K562 (cell line): Measurements from ENCODE around the gene TNRC6B. TPM values are rescaled to one million over a fixed set of nuclear protein-coding genes. Genes with fewer than 3 reads are reported as not detected.

Experiments
- ARID2 ChIP-seq: fragments of 450-650 bp; IDR thresholded peaks from 2 replicates; pipeline ENCODE4 v1.6.1; 2017; ENCODE audit warnings: antibody characterized with exemption, mild to moderate bottlenecking
- ATF1 ChIP-seq, 2 experiments: fragments of 450-650 bp in 1 of 2; IDR thresholded peaks; 2 replicates each; pipeline ENCODE4 v1.6.1; 2016; ENCODE audit warnings: missing compliant biosample characterization in 1 of 2, missing genetic modification characterization in 1 of 2
- CBFA2T2 ChIP-seq: fragments of 450-650 bp; conservative IDR thresholded peaks from 2 replicates; pipeline ENCODE4 v1.6.1; 2017; ENCODE audit warnings: mild to moderate bottlenecking
- DPF2 ChIP-seq: fragments of 450-650 bp; IDR thresholded peaks from 2 replicates; pipeline ENCODE4 v1.6.1; 2016
- HNRNPLL ChIP-seq: fragments of 200-400 bp; formaldehyde crosslinking; IDR thresholded peaks from 2 replicates; pipeline ENCODE4 v1.6.1; 2017; ENCODE audit warnings: low read length, low read depth, mild to moderate bottlenecking; ENCODE audit not compliant: poor library complexity, severe bottlenecking
- KLF16 ChIP-seq: IDR thresholded peaks from 2 replicates; pipeline ENCODE4 v1.6.1; 2016; ENCODE audit warnings: antibody characterized with exemption
- MEIS2 ChIP-seq: fragments of 450-650 bp; IDR thresholded peaks from 2 replicates; pipeline ENCODE4 v1.6.1; 2014; ENCODE audit warnings: mild to moderate bottlenecking; ENCODE audit not compliant: partially characterized antibody
- MTF1 ChIP-seq: fragments of 250-450 bp; sonication (Bioruptor Pico); IDR thresholded peaks from 2 replicates; pipeline ENCODE4 v1.9.0; 2021; ENCODE audit warnings: moderate library complexity, mild to moderate bottlenecking, inconsistent platforms, borderline replicate concordance
- MYC ChIP-seq, 2 experiments: fragments of 250-450 bp in 1 of 2; sonication (Bioruptor Pico) in 1 of 2; IDR thresholded peaks; 2 replicates each; pipeline versions ENCODE4 v1.5.1 to v1.6.1; 2012 to 2021; ENCODE audit warnings: low read depth in 2 of 2, borderline replicate concordance in 1 of 2, improper control_type of control experiment in 1 of 2, low read length in 1 of 2, mild to moderate bottlenecking in 1 of 2, moderate library complexity in 1 of 2
- PHB ChIP-seq: fragments of 250-450 bp; sonication (Bioruptor Pico); IDR thresholded peaks from 2 replicates; pipeline ENCODE4 v1.5.0; 2021
- PHB2 ChIP-seq: fragments of 450-650 bp; IDR thresholded peaks from 2 replicates; pipeline ENCODE4 v1.6.1; 2017; ENCODE audit warnings: low read depth
- POLR2AphosphoS5 ChIP-seq: IDR thresholded peaks from 2 replicates; pipeline ENCODE4 v1.6.1; 2011; ENCODE audit warnings: mild to moderate bottlenecking, low read depth, low read length, moderate library complexity; ENCODE audit not compliant: control insufficient read depth, insufficient read depth
- PPARD ChIP-seq: fragments of 250-450 bp; sonication (Bioruptor Pico); IDR thresholded peaks from 2 replicates; pipeline ENCODE4 v1.8.0; 2022; ENCODE audit warnings: inconsistent platforms, mild to moderate bottlenecking, moderate library complexity
- SMARCE1 ChIP-seq: fragments of 450-650 bp; IDR thresholded peaks from 2 replicates; pipeline ENCODE4 v1.7.1; 2016; ENCODE audit warnings: mild to moderate bottlenecking
- SOX6 ChIP-seq: fragments of 450-650 bp; IDR thresholded peaks from 2 replicates; pipeline ENCODE4 v1.6.1; 2014; ENCODE audit warnings: mild to moderate bottlenecking
- TCF3 ChIP-seq: sonication (generic); formaldehyde crosslinking; IDR thresholded peaks from 2 replicates; pipeline ENCODE4 v1.4.0; 2020; ENCODE audit warnings: mild to moderate bottlenecking, missing genetic modification reagents
- ZNF445 ChIP-seq: fragments of 250-450 bp; sonication (Bioruptor Pico); IDR thresholded peaks from 2 replicates; pipeline ENCODE4 v1.4.0; 2020; ENCODE audit warnings: low read depth, mild to moderate bottlenecking, moderate library complexity
- polyA plus RNA-seq, 8 experiments: library from polyadenylated mRNA; depleted of rRNA in 4 of 8; stranded (reverse) in 5 of 8; unstranded in 3 of 8; fragments of >200 nt; fragmentation: Nextera tagmentation in 2 of 8; fragmentation: Illumina TruSeq in 1 of 8; extraction: Ambion mirVana in 2 of 8; extraction: Trizol in 1 of 8; gene quantifications; 2 replicates each; pipeline versions ENCODE4 v1.2.1 to v1.2.3, GENCODE V29; 2011 to 2014; ENCODE audit warnings: inconsistent platforms in 1 of 8, missing spikeins in 1 of 8
- total RNA-seq, 7 experiments: library from RNA; depleted of rRNA in 6 of 7; stranded (reverse); fragments of >200 nt in 6 of 7; fragmentation: Illumina TruSeq in 2 of 7; extraction: Trizol in 2 of 7; gene quantifications; 2 replicates each; pipeline versions ENCODE4 v1.2.1 to v1.2.3, GENCODE V29; 2011 to 2021; ENCODE audit warnings: low replicate concordance in 1 of 7
- TF ChIP-seq, protein P1 (sequence below): fragments of 450-650 bp; IDR thresholded peaks from 2 replicates; pipeline ENCODE4 v1.6.1; 2017; ENCODE audit warnings: antibody characterized with exemption
- TF ChIP-seq, protein P2 (sequence below), 2 experiments: fragments of 450-650 bp in 1 of 2; sonication (generic) in 1 of 2; formaldehyde crosslinking in 1 of 2; IDR thresholded peaks; 2 replicates each; pipeline versions ENCODE4 v1.7.1 to v1.9.0; 2016 to 2022; ENCODE audit warnings: inconsistent platforms in 1 of 2, mild to moderate bottlenecking in 1 of 2, missing genetic modification reagents in 1 of 2

TNRC6B gene
- total and polyA plus RNA-seq, 9 of the 15 experiments (the other 6 are each of a cell fraction or from before 2014, with no cell fraction given), result 0.96 to 18.8 (median 10.8) TPM

DNA sequence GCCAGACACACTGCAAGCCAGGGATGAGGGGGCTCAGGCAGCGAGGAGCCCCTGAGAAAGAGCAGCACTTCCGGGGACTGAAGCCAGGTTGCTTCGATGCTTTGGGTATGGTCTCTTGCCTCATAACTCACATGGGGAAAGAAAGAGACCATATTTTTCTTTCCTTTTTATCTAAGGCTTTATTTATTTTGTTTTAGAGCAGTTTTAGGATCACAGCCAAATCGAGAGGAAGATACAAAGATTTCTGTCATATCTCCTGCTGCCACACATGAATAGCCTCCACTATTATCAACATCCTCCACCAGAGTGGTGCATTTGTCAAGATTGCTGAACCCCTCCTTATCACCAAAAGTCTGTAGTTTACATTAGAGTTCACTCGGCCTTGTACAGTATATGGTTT, 144.3 kb downstream of the TNRC6B start (continued):
- TF ChIP-seq PPARD (CRISPR knock-in tag) (no peak), KLF16 (peak; percentile 92), CBFA2T2 (peak; percentile 93), ARID2 (no peak), SMARCE1 (peak; percentile 86), ATF1 (CRISPR knock-in tag; IDR thresholded peaks at IDR 0.05) (no peak), ATF1 (tag; IDR thresholded peaks at IDR 0.05) (peak; percentile 35; the same call in 1 of the 2 replicates), PHB (CRISPR knock-in tag) (no peak), DPF2 (peak; percentile 82), PHB2 (peak; percentile 72; the same call in 1 of the 2 replicates), MEIS2 (peak; percentile 44), MTF1 (CRISPR knock-in tag) (no peak), TCF3 (CRISPR knock-in tag) (peak; percentile 94), HNRNPLL (no peak), POLR2AphosphoS5 (peak; percentile 91), ZNF445 (CRISPR knock-in tag) (no peak), MYC (IDR thresholded peaks at IDR 0.05; ENCODE audit: low read depth, low read length) (0 out of 2 replicates have a peak, but pooled peaks have one; percentile 33), MYC (CRISPR knock-in tag; IDR thresholded peaks at IDR 0.05; ENCODE audit: borderline replicate concordance, low read depth) (no peak), SOX6 (peak; percentile 93)
- TF ChIP-seq, protein P1, sequence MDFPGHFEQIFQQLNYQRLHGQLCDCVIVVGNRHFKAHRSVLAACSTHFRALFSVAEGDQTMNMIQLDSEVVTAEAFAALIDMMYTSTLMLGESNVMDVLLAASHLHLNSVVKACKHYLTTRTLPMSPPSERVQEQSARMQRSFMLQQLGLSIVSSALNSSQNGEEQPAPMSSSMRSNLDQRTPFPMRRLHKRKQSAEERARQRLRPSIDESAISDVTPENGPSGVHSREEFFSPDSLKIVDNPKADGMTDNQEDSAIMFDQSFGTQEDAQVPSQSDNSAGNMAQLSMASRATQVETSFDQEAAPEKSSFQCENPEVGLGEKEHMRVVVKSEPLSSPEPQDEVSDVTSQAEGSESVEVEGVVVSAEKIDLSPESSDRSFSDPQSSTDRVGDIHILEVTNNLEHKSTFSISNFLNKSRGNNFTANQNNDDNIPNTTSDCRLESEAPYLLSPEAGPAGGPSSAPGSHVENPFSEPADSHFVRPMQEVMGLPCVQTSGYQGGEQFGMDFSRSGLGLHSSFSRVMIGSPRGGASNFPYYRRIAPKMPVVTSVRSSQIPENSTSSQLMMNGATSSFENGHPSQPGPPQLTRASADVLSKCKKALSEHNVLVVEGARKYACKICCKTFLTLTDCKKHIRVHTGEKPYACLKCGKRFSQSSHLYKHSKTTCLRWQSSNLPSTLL, result no peak
- TF ChIP-seq, protein P2, sequence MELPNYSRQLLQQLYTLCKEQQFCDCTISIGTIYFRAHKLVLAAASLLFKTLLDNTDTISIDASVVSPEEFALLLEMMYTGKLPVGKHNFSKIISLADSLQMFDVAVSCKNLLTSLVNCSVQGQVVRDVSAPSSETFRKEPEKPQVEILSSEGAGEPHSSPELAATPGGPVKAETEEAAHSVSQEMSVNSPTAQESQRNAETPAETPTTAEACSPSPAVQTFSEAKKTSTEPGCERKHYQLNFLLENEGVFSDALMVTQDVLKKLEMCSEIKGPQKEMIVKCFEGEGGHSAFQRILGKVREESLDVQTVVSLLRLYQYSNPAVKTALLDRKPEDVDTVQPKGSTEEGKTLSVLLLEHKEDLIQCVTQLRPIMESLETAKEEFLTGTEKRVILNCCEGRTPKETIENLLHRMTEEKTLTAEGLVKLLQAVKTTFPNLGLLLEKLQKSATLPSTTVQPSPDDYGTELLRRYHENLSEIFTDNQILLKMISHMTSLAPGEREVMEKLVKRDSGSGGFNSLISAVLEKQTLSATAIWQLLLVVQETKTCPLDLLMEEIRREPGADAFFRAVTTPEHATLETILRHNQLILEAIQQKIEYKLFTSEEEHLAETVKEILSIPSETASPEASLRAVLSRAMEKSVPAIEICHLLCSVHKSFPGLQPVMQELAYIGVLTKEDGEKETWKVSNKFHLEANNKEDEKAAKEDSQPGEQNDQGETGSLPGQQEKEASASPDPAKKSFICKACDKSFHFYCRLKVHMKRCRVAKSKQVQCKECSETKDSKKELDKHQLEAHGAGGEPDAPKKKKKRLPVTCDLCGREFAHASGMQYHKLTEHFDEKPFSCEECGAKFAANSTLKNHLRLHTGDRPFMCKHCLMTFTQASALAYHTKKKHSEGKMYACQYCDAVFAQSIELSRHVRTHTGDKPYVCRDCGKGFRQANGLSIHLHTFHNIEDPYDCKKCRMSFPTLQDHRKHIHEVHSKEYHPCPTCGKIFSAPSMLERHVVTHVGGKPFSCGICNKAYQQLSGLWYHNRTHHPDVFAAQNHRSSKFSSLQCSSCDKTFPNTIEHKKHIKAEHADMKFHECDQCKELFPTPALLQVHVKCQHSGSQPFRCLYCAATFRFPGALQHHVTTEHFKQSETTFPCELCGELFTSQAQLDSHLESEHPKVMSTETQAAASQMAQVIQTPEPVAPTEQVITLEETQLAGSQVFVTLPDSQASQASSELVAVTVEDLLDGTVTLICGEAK (IDR thresholded peaks at IDR 0.05), result 0 out of 2 replicates have a peak, but pooled peaks have one; percentile 24
- TF ChIP-seq, protein P2 (CRISPR knock-in tag; IDR thresholded peaks at IDR 0.05), result no peak
